Liver (tissue), 2 donors: ENCODE data around the gene ARID4B.

Source experiments
- RXRA ChIP-seq, 2 donors: IDR thresholded peaks; 2 replicates each; pipeline ENCODE4 v1.6.1; 2017 to 2018; ENCODE audit warnings: antibody characterized with exemption in 2 of 2, mild to moderate bottlenecking in 1 of 2
- YY1 ChIP-seq: IDR thresholded peaks from 2 replicates; pipeline ENCODE4 v1.6.1; 2016; ENCODE audit warnings: antibody characterized with exemption, mild to moderate bottlenecking
- donor health status: healthy.

GRCh38 chr1:235225299-235225698 lies 102.7 kb downstream of the ARID4B start:
- TF ChIP-seq RXRA (IDR thresholded peaks at IDR 0.05) (no peak), YY1 (no peak)
